NCI-H510A treated with DMSO at 0.1 percent for 48 hours (cell line): ENCODE data around the gene AUNIP.

Experiments
- DNase-seq: peaks from one replicate; lab custom pipeline; 2025; lab: John Stamatoyannopoulos, UW

The AUNIP gene

DNA sequence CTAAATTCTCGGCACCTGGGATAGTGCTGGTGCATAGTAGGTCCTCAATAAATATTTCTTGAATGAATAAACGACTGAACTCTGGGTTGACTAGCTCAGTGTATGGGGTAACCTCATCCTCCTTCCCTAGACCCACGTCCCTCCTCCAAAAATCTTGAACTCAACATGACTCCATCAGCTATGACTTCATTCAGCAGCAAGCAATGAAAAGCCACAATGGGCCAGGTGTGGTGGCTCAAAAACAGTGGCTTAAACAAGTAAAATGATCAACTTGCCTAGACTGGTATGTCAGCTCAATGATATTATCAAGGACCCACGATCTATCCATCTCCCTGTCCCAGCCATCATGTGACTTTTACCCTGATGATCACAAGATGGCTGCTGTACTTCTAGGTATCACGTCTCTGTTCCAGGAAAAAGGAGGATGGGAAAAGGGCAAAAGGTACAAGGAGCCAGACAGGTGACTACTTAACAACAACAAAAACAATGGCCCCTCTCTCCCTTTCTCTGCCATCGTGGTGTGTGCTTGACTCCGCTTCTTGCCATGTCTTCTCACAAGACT, 29.2 kb upstream of the AUNIP start:
- DNase-seq = no peak

DNA sequence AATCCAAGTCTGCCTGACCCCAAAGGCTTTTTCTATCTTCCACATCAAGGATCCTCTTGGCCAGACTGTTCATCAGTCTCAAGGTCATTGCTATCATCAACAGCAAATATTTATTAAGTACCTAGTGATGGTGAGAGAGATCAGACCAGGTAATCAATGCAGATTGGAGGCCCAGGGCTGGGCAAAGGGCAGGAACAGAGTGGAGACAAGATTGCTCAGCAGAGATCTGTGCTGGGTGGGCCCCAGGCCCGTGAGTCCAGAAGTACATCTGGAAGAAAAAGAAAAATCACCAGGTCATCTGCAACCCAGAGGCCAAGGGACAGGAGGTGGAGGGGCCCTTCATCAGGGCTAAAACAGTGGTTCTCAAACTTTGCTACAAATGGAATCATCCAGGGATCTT, 26.3 kb upstream of the AUNIP start:
- no peak for DNase-seq

DNA sequence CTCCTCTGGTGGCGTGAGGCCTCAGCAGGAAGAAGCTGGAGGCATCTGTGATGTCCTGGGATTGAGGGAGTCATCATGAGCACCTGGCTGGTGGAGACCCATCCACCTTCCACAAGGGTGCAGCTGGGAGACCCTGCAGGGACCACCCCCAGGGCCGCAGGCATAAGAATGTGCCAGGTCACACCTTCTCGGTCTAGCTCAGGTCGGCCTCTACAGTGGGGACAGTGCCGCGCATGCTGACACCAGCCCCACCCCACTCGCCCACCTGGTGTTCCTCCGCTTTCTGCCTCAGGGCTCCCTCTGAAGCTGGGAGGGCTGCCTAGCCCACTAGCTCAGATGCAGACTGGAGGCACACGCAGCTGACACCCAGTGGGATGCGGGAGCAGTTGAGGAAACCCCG, 22.0 kb upstream of the AUNIP start:
- no peak for DNase-seq

DNA sequence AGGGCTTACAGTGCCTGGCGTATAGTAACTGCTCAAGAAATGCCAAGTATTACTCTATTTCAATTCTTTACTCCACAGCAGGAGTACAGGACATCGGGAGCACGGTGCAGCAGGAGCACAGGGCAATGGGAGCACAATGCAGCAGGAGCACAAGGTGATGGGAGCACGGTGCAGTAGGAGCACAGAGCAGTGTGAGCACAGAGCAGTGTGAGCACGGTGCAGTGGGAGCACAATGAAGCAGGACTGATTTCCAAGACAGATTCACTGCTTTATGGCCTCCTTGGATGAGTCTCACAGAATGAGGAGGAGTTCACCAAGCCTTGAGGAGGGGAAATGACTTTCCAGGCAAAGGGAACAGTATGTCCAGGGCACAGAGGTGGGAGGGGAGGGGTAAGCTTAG, 21.3 kb upstream of the AUNIP start:
- DNase-seq = no peak

DNA sequence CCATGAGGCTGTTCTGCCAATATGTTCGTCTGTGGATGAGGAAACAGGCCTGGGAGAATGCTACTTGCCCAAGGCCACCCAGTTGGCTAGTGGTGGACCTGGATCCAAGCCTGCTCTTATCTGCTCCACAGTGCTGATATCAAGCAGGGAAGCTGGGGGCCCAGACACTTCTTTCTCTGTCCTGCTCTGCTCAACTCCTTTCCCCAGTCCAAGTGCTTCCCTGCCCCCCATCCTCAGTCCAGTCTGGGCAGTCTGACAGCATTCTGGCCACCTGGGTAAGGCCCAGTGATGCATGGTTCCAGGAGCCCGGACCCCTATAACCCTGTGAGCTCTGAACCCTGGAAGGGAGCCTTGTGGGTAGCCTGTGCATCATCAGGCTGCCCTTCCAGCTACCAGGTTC, 20.4 kb upstream of the AUNIP start:
- no peak for DNase-seq

DNA sequence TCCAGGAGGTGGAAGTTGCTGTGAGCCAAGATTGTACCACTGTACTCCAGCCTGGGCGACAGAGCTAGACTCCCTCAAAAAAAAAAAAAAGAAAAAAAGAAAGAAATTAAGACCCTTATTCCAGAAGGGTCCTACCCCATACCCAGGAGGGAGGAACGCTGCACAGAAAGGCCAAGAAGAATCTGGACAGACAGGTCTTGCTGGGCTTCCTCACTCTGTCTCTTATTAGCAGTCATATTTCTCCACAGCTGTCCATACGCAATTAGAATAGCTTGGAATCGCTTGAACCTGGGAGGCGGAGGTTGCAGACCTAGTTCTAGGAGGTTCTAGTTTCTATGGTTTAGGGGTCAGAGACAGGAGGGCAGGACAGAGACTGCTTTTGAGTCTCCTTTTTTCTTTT, 19.4 kb upstream of the AUNIP start:
- no peak for DNase-seq

DNA sequence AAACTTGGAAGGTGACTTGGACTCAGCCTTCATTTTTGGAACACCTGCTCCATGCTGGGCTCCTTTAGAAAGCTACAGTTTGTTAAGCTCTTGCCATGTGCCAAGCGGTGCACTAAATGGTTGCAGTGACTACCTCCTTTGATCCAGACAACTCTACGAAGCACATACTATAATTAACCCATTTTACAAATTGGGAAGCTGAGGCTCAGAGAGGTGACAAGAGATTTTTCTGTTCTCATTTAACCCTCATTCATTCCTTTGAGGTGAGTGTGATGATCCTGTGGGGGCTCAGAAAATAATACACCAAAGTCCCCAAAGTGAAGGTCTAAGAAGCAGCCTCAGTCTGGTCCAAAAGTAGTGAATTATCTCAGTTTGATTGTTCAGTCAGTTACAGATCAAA, 17.9 kb upstream of the AUNIP start:
- no peak for DNase-seq

DNA sequence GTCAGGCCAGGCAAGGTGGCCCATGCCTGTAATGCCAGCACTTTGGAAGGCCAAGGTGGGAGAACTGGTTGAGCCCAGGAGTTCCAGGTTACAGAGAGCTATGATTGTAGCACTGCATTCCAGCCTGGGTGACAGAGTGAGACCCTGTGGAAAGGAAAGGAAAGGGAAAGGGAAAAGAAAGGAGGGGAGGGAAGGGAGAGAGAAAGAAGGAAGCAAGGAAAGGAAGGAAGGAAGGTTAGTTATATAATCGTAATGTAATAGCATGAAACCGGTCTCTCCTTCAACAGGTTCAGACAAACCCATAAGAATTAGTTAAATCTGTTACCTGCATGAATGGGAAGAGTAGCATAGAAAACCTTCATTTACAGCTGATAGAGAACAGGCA, 17.4 kb upstream of the AUNIP start:
- DNase-seq = no peak

DNA sequence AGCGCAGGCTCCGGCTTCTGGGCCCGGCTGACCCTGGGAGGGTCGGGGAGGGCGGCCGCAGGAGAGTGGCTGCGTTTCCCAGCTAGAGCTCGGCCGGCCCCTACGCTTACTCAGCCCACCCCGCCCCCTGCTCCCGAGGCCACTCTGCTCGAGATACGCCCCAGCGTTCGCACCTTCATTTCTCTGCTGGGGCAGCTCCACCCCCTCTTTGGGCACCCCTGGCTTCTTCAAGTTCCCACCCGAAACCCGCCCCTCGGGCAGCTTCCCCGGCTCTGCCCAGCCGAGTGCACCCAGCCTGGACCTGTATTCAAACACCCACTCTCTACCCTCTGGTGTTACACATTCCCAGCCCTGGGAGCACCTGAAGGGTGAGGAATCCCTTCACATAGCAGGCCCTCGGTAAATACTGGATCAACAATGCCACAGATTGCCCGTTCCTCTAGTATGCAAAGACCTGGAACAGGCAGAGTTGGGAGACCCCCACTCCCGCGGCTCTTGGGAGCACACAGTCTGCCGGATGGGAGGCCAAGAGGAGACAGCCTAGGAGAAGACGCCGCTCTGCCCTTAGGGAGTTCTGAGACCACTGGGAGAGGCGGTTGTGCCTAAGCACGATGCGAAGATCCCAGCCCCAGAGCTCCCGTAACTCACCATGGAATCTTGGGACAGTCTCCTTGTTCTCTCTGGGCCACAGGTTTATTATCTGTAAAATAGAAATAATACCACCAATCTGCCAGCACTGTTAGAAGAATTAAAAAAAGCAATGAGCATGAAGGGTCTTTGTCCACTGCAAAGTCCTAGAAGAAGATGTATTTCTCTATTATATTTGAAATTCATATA, 16.8 kb upstream of the AUNIP start:
- DNase-seq = no peak

DNA sequence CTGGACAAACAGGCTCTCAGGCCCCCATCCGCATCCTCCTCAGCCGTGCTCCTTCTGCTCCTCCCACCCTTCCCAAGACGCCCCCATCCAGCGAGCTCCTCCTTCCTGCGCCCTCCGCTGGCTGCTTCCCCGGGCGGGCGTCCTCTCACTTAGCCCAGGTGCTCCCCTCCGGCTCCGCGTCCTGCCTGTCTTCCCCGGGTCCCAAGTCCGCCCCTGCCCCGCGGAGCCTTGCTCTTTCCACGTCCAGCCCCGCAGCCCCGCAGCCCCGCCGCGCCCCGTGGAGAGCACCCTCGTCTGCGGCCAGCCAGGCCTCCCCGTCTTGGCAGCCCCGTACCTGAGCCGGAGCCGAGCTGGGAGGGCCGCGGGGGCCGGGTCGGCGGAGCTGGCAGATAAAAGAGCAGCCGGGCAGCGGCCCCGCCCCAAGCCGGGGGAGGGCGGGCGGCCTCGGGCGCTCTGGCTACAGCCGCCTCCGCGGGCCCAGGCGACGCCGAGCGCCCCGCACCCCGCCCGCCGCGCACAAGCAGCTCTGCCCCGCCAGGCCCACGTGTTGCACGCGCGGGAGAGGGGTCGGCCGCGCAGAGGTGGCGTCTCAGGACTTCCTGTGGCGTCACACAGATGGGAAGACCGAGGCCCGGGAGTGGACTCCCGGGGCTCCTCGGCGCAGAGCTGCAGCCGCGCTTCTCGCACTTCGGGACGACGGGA, 16.0 kb upstream of the AUNIP start, which contains the start of gene PAQR7:
TSS of gene PAQR7 (minus strand) at position 555 of the 702 bp plus-strand sequence. CDS start 11,869 bp downstream, outside the sequence.
- DNase-seq = peak; percentile 58

DNA sequence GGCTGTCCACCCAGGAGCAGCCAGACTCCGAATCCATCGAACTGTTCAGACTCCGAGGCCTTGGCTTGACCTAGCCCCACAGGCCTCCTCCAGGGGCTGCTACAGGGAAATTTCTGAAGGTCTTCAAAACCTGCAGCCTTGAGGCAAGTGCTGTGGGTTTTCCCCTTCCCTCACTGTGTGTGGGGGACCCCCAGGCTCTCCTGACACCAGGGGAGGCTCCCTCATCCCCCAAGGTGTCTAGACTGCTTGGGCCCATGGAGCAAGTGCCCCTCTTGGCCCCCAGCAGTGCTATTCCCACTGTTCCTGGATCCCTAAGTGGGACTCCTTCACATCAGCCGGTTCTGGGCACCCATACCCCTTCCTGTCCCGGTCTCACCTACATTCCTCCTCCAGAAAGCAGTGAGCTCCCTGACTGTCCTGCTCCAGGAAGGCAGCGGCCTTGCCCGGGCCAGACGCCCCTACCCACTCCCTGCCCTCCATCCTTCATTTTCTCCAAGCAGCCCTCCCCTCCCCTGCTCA, 15.4 kb upstream of the AUNIP start:
- DNase-seq = no peak

DNA sequence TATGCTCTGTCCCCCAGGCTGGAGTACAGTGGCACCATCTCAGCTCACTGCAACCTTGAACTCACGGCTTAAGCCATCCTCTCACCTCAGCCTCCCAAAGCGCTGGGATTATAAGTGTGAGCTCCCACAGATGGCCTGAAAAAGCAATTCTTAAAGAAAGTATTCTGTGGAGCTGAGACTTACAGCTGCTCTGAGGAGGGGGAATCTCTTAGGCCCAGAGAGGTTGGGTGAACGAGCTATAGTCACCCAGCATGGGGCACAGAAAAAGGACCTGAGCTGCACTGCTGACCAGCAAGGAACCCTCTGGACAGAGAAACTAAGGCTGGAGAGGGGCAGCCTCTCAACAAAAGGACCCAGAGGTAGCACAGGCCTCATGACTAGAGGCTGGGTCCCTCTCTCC, 15.0 kb upstream of the AUNIP start:
- no peak for DNase-seq

DNA sequence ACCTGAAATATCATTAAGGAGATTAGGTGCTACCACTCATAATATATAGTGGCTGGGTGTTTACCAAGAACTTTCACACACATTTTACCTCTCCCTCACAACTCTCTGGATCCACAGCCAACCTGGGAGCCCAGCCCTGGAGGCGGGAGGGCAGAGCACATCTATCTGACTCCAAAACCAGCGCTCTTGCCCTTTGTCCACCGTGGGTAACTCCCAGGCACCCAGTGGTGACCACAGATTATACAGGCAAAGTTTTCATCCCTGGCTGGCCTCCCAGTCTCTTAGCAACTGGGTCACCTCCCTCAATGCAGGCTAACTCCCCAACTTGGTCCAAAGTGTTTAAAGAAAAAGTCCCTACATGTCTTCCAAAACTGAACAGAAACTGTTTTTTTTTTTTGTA, 13.9 kb upstream of the AUNIP start:
- DNase-seq = no peak

DNA sequence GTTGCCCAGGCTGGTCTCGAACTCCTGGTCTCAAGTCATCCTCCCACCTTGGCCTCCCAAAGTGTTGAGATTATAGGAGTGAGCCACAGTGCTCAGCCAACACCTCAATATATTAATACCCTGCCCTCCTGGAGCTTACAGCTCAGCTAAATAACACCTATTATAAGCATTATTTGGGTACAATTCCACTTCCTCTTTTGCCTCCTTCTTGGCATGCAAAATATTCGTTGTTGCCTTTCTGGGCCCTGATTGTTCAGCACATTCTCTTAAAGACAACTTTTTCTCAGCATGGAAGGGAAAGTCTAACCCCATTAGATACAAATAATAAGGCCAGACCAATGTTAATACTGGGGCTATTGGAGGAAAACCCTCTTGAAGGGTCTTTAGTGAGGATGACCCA, 13.5 kb upstream of the AUNIP start:
- no peak for DNase-seq

DNA sequence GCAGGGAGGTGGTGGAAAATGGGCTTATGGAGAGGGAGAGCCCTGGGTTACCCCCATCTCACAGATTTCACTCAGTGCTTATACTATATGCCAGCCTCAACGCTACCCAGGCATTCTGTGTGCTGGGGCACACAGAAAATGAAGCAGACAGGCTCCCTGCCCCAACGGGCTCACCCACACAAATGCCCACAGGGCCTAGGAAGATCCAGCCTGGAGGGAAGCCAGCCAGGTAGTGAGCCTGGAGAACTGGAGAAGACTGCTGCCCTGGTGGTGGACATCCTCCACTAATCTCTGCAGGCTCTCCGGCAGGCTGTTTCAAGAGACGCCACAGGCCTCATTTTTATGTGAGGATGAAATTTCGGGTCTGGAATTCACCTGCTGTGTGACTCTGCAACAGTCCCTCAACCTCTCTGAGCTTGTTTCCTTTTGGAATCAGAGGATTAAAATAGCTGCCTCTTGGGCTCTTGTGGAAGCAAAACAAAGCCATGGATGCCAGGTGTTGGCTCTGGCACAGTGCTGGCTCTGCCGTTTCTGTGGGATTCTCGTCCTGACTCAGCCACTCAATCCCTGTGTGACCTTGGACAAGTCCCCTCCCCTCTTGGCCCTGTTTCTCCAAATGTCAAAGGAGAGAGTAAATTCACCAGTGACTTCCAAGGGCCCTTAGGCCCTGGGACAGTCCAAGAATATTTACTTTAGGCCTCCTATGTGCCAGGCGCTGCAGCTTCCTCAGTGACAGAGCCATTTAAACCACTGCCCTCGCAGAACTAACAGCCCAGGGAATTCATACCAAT, 12.6 kb upstream of the AUNIP start:
- no peak for DNase-seq

DNA sequence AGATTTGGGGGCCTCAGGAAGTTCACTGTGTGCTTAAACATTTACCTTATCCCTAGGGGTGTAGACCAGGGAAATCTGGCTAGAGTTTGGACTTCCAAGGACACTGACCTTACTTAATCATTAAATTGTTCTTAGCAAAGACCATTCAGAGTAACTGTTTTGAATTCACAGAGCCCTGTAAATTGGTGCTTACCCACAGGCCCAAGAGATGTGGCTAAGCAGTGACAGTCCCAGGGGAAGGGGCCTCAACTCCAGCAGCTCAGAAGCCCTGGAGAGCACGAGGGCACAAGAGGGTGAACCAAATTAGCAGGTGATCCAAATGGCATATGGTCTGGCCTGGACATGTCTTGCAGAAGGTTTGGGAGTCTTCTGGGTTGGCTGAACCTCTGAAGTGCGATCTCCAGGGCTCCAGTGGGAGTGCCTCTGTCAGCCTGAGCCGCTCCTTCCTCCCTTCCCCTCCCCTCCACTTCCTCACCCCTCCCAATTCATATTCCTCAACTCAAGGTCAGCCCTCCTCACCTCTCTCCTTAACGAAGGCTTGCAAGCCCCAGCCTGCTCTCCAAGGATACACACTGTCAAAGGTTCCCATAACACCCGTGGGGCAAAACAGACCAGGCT, 11.9 kb upstream of the AUNIP start:
- DNase-seq = no peak

DNA sequence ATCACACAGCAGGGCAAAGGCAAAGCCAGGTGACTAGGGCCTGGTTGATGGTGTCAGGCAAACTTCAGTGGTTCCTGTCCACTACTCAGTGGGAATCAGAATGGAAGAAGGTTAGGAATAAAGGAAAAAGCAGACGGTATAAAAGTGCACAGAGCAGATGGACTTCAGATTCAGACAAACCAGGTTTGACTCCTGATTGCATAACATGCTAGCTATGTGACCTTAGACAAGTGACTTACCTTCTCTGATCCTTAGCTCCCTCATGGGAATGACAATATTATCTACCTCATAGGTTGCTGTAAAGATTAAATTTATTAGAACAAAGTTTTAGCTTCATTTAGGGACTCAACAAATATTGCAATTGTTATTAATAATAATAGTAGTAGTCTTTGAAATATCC, 11.4 kb upstream of the AUNIP start:
- DNase-seq = no peak

DNA sequence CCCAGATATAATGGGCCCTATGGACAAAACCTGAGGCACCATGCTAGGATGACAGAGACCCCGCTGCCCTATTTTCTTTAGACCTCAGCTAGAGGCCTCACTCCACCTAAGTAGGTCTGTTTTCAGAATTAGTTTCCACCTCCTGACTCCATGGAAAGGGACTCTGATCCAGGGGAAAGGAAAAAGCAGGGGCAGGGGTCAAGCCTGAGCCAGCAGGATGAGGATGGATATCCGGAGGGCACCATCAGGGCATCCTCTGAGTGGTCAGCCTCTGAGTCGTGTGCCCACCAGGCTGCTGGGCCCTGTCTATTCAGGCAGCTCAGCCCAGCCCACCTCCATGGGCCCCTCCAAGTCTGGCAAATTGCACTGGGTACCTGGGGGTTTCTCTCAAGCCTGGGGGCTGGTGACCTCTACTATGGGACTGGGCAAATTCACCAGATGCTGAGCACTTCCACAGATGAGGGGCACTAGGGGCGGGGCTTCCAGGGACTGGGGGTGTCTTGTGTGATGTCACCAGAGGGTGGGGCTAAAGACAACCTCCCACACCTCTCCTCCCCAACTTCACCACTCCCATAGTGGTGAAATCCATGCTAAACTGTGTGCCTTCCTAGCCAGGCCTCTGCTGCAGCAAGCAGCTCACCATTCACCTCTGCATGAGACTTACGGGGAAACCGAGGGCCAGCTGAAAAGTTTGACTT, 10.8 kb upstream of the AUNIP start:
- DNase-seq = no peak

DNA sequence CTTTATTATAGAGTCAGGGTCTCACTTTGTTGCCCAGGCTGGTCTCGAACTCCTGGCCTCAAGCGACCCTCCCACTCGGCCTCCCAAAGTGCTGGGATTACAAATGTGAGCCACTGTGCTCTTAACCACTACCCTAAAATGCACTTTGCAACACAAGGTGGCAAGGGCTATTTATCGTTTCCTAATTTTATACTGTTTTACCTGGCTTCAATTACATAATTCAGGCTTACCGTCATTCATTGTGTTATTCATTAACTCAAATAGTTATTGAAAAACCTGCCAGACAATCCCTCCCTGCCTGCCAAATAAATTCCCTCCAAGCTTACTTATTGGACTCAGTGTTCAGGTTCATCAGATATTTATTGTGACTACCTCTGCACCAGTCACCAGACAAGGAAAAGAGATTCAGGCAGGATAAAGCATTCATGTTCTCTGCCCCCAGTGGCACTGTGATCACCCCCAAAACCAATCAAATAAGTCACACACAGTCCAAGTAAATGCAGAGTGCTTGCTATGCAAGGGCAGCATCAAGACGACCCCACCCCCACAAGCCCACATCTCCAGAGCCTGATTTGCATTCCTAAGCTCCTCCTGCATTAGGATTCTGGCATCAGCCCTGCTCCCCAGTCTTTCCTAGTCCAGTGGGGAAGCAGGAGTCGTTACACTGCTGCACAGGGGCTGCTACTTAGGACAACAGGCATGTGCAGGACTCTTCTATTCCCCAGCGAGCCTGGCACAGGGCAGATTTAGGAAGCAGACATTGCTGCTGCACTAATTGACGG, 8.1 kb upstream of the AUNIP start:
- no peak for DNase-seq

DNA sequence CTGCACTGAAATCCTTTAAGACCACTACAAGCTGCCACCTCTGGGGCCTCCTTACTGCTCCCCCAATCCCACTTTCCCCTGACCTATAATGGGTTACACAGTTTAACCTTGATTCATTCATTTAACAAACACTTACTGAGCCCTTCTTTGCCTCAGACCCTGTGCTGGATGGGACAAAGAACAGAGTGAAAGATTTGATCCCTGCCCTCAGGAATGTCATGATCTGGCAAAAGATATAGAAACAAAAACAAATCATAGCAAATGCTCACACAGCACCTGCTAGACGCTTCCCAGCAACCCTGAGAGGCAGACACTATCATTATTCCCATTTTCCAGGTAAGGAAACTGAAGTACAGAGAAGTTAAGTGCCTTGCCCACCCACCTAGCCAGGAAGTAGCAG, 7.0 kb upstream of the AUNIP start:
- no peak for DNase-seq
